Caco-2 (cell line): ENCODE measurements around the gene PCBP1. TPM values are rescaled to one million over a fixed set of nuclear protein-coding genes. Genes with fewer than 3 reads are reported as not detected.
A peak's percentile ranks its signal among the peaks of the same experiment; 100 is the strongest.

ENCODE experiments used
- BruUV-seq: library from RNA; stranded (reverse); fragments of 400-500 nt; replicated peaks from 2 replicates; lab custom pipeline; 2021; lab: Mats Ljungman, UMichigan
- CTCF ChIA-PET: fragments of 300-600 bp; sonication (Branson Sonifier 250); formaldehyde crosslinking; loops from one replicate; lab custom pipeline; 2022; ENCODE audit warnings: antibody characterized with exemption; lab: Charles Lee
- POLR2A ChIA-PET: fragments of 300-600 bp; sonication (Branson Sonifier 250); formaldehyde crosslinking; loops from one replicate; lab custom pipeline; 2022; ENCODE audit warnings: antibody characterized with exemption; lab: Charles Lee
- DNase-seq, 2 experiments: peaks; one replicate each; pipeline versions ENCODE4 v3.0.0 to v3.0.0-alpha.2; 2020 to 2022
- H3K27me3 ChIP-seq: replicated peaks from 2 replicates; pipeline ENCODE4 v1.6.0; 2011; ENCODE audit warnings: low read length; ENCODE audit not compliant: control insufficient read depth, insufficient read depth
- H3K36me3 ChIP-seq: 2 replicates; pipeline ENCODE4 v1.5.1; 2011; ENCODE audit warnings: low read length; ENCODE audit not compliant: control insufficient read depth, insufficient read depth
- H3K4me1 ChIP-seq: fragments of 250-450 bp; sonication (Bioruptor Pico); 2 replicates; pipeline ENCODE4 v1.5.1; 2020; ENCODE audit warnings: mild to moderate bottlenecking
- H3K4me3 ChIP-seq: 2 replicates; pipeline ENCODE4 v1.5.1; 2011; ENCODE audit warnings: low read depth, mild to moderate bottlenecking, control low read depth, low read length
- H3K9me3 ChIP-seq: fragments of 250-450 bp; sonication (Bioruptor Pico); 2 replicates; pipeline ENCODE4 v1.5.1; 2020; ENCODE audit warnings: mild to moderate bottlenecking, moderate library complexity
- H3K27ac Mint-ChIP-seq: one replicate; pipeline ENCODE4 v1.8.0; 2022; ENCODE audit warnings: mixed read lengths; ENCODE audit not compliant: unreplicated experiment
- H3K27me3 Mint-ChIP-seq: one replicate; pipeline ENCODE4 v1.8.0; 2022; ENCODE audit warnings: mixed read lengths; ENCODE audit not compliant: insufficient read depth, unreplicated experiment
- H3K36me3 Mint-ChIP-seq: one replicate; pipeline ENCODE4 v1.8.0; 2022; ENCODE audit warnings: mild to moderate bottlenecking, mixed read lengths; ENCODE audit not compliant: insufficient read depth, unreplicated experiment
- H3K4me1 Mint-ChIP-seq: one replicate; pipeline ENCODE4 v1.8.0; 2022; ENCODE audit warnings: low read depth, mixed read lengths; ENCODE audit not compliant: unreplicated experiment
- H3K4me3 Mint-ChIP-seq: one replicate; pipeline ENCODE4 v1.8.0; 2022; ENCODE audit warnings: mild to moderate bottlenecking, moderate library complexity, mixed read lengths; ENCODE audit not compliant: unreplicated experiment
- H3K9me3 Mint-ChIP-seq: one replicate; pipeline ENCODE4 v1.8.0; 2022; ENCODE audit warnings: mixed read lengths; ENCODE audit not compliant: unreplicated experiment
- intact Hi-C: fragments of 100-400 bp; cut with micrococcal nuclease; formaldehyde crosslinking; loops from one replicate; pipeline ENCODE4 v1.10.0; 2022; ENCODE audit not compliant: unreplicated experiment
- total RNA-seq: library from RNA; stranded (reverse); gene quantifications from 2 replicates; pipeline ENCODE4 v1.2.3, GENCODE V29; 2022
- TF ChIP-seq, protein P1 (sequence below), 2 experiments: fragments of 200-600 bp in 1 of 2; IDR thresholded peaks; 1 replicate in 1 of 2; 2 replicates in 1 of 2; pipeline versions ENCODE4 v1.5.1 to v1.8.0; 2011 to 2022; ENCODE audit warnings: antibody characterized with exemption in 1 of 2, control low read depth in 1 of 2, inconsistent platforms in 1 of 2, low read depth in 1 of 2, low read length in 1 of 2, mild to moderate bottlenecking in 1 of 2, moderate library complexity in 1 of 2; ENCODE audit not compliant: insufficient read depth in 1 of 2, severe bottlenecking in 1 of 2, unreplicated experiment in 1 of 2

PCBP1 gene
- total RNA-seq, 1 experiment from 2014 or later: 319 TPM

DNA sequence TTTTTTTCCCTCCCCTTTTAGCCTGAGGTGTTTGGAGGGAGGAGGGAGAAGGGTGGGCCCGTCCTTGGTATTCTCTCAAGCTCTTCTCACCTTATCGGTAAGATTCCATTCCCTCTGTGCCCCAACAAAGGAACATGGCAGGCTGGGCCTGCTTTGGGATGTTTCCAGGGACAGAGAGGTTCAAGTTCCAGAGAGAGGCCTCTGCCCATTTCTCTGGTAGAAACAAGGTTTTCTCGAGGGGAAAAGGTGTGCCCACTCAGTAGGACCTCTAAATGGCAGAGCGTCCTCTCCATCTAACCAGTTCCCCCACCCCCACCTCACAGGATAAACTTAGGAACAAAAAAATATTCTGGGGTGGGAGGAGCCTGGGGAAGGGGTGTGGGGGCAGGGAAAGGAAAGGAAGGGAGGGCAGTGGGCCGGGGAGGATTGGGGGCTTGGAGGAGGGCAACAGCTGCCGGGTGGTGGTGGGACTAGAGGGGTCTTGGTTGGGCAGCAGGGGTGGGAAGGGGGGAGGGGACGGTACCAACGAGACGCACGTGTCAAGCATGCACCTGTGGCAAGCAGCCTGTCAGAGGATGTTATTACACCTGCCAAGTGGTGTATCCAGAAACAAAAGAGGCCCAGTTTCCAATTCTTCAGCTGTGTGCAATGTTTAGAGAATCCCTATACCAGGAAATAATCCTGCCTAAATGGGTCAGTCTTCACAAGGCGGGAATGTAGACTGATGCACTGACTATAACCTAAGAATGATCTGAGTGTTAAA, 2.1 kb downstream of the PCBP1 start:
- H3K27me3 Mint-ChIP-seq: no peaks in the 10 kb centered on the region
- Histone ChIP-seq H3K4me1 (peaks cover 6% of the 10 kb centered on the region; the same call in 1 of the 2 replicates), H3K27me3 (no peaks in the 10 kb centered on the region), H3K9me3 (no peaks in the 10 kb centered on the region; the same call in 1 of the 2 replicates), H3K4me3 (peak overlapping the region; percentile 59), H3K36me3 (peaks cover 6% of the 10 kb centered on the region)
- peaks cover 25% of the 10 kb centered on the region for H3K4me1 Mint-ChIP-seq
- TF ChIP-seq, protein P1, sequence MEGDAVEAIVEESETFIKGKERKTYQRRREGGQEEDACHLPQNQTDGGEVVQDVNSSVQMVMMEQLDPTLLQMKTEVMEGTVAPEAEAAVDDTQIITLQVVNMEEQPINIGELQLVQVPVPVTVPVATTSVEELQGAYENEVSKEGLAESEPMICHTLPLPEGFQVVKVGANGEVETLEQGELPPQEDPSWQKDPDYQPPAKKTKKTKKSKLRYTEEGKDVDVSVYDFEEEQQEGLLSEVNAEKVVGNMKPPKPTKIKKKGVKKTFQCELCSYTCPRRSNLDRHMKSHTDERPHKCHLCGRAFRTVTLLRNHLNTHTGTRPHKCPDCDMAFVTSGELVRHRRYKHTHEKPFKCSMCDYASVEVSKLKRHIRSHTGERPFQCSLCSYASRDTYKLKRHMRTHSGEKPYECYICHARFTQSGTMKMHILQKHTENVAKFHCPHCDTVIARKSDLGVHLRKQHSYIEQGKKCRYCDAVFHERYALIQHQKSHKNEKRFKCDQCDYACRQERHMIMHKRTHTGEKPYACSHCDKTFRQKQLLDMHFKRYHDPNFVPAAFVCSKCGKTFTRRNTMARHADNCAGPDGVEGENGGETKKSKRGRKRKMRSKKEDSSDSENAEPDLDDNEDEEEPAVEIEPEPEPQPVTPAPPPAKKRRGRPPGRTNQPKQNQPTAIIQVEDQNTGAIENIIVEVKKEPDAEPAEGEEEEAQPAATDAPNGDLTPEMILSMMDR (IDR thresholded peaks at IDR 0.05; ENCODE audit: insufficient read depth in 1 of 2, low read depth in 1 of 2, low read length in 1 of 2, severe bottlenecking in 1 of 2, unreplicated experiment in 1 of 2): no peak
- H3K27ac Mint-ChIP-seq: peak overlapping the region; percentile 100
- H3K4me3 Mint-ChIP-seq: peak overlapping the region; percentile 92
- H3K36me3 Mint-ChIP-seq: peaks cover 55% of the 10 kb centered on the region
- ChIA-PET CTCF (interaction anchor here (1.3 to 1.6 kb wide), 2 partner anchors 20 to 53 kb away, joined by 3 read pairs; no protein-coding TSS in a partner anchor), POLR2A (interaction anchor here (0.5 to 2.5 kb wide), 7 partner anchors 15 to 58 kb away, joined by 3 to 14 read pairs (median 3); no protein-coding TSS in a partner anchor)
- BruUV-seq: no TSS peak
- DNase-seq: no peak
- no peaks in the 10 kb centered on the region for H3K9me3 Mint-ChIP-seq
- intact Hi-C loops: loop anchor here (5.0 kb wide), 2 partner anchors 158 to 203 kb away; partner anchors contain the start of genes SNRPG and TIA1

DNA sequence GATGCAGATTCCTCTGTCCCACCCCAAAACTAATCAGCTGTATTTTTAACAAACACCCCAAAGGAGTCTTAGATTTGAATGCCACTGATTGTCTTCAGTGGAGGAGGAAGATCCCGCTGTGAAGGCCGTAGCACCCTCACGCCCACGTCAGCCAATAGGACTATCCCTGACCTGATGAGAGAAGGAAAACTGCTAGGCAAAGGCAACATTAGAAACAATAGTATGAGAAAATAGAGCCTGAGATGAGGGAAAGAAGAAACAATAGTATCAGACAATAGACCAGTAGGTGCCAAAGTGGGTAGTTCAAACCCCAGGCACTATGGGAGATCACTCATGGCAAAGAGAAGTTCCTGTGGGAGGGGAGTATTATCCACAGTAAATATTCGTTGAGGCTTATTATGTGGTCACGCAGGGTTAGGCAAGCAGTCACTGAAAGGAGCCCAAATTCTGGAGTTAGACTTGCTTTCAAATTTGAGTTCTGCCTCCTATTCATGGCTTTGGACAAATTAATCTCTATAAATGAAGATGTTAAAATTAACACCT, 2.8 kb downstream of the PCBP1 start:
- Mint-ChIP-seq H3K4me1 (peaks cover 19% of the 10 kb centered on the region), H3K36me3 (peaks cover 52% of the 10 kb centered on the region), H3K27ac (no peak overlapping the region), H3K9me3 (no peaks in the 10 kb centered on the region), H3K27me3 (no peaks in the 10 kb centered on the region), H3K4me3 (peak overlapping the region; percentile 92)
- ChIA-PET POLR2A (interaction anchor here (0.5 to 2.5 kb wide), 4 partner anchors 19 to 100 kb away, joined by 3 to 14 read pairs (median 7); no protein-coding TSS in a partner anchor), CTCF (no interaction called here)
- no peaks in the 10 kb centered on the region for H3K4me1 ChIP-seq
- H3K4me3 ChIP-seq: no peak overlapping the region
- BruUV-seq: no TSS peak
- TF ChIP-seq, protein P1 (IDR thresholded peaks at IDR 0.05; ENCODE audit: insufficient read depth in 1 of 2, low read depth in 1 of 2, low read length in 1 of 2, severe bottlenecking in 1 of 2, unreplicated experiment in 1 of 2): no peak
- H3K9me3 ChIP-seq: no peaks in the 10 kb centered on the region; the same call in 1 of the 2 replicates
- peaks cover 6% of the 10 kb centered on the region for H3K36me3 ChIP-seq
- DNase-seq: no peak
- intact Hi-C loops: loop anchor here (5.0 kb wide), 2 partner anchors 157 to 202 kb away; partner anchors contain the start of genes SNRPG and TIA1
- no peaks in the 10 kb centered on the region for H3K27me3 ChIP-seq

DNA sequence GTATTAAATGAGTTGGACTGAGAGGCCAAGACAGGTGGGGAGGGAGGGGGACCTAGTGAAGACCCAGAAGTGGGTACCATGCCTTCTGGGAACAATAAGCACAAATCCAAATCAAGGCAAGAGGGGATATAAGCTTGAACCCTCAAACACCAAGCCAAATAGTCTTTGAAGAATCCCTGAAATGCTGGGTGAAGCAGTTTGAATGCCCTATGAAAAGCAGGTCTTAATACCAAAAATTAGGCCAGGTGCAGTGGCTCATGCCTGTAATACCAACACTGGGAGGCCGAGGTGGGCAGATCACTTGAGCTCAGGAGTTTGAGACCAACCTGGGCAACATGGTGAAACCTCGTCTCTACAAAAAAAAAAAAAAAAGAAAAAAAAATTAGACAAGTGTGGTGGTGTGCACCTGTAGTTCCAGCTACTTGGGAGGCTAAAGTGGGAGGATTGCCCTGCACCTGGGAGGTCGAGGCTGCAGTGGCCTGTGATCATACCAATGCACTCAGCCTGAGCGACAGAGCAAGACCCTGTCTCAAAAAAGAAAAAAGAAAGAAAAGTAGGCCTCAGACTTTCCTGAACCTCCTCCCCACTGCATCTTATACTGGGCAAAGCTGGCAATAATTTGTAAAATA, 3.5 kb downstream of the PCBP1 start:
- no peak for DNase-seq
- H3K27me3 ChIP-seq: no peaks in the 10 kb centered on the region
- intact Hi-C loops: no loop called here
- TF ChIP-seq, protein P1 (IDR thresholded peaks at IDR 0.05; ENCODE audit: insufficient read depth in 1 of 2, low read depth in 1 of 2, low read length in 1 of 2, severe bottlenecking in 1 of 2, unreplicated experiment in 1 of 2): no peak
- no peaks in the 10 kb centered on the region for H3K4me1 ChIP-seq
- Mint-ChIP-seq H3K27ac (no peak overlapping the region), H3K27me3 (no peaks in the 10 kb centered on the region), H3K4me3 (no peak overlapping the region), H3K36me3 (peaks cover 44% of the 10 kb centered on the region), H3K4me1 (peaks cover 13% of the 10 kb centered on the region), H3K9me3 (no peaks in the 10 kb centered on the region)
- H3K4me3 ChIP-seq: no peak overlapping the region
- CTCF ChIA-PET: no interaction called here
- peaks cover 6% of the 10 kb centered on the region for H3K36me3 ChIP-seq
- BruUV-seq: no TSS peak
- no peaks in the 10 kb centered on the region; the same call in 1 of the 2 replicates for H3K9me3 ChIP-seq
- POLR2A ChIA-PET: interaction anchor here (0.6 to 1.6 kb wide), 2 partner anchors 18 to 100 kb away, joined by 4 read pairs; no protein-coding TSS in a partner anchor
